Astrocyte of the spinal cord (primary cell): ENCODE measurements around the gene DUOXA2.
A peak's percentile ranks its signal among the peaks of the same experiment; 100 is the strongest.
"Not testable (repeated sequence)": the region's sequence is repeated elsewhere in the genome, so short reads cannot be mapped to it uniquely, and the experiment has no call there.

Source experiments
- DNase-seq: peaks from one replicate; pipeline ENCODE4 v3.0.0; 2011; ENCODE audit warnings: low read depth, low spot score
- H3K4me3 ChIP-seq: 2 replicates; pipeline ENCODE4 v1.5.1; 2011; ENCODE audit warnings: low read depth, mild to moderate bottlenecking, low read length, moderate library complexity
- in situ Hi-C: cut with HindIII; loops from 2 replicates; pipeline ENCODE4 v1.10.0; 2017; ENCODE audit warnings: low sequenced_read_pairs
- TF ChIP-seq, protein P1 (sequence below): IDR thresholded peaks from 2 replicates; pipeline ENCODE4 v1.5.1; 2012; ENCODE audit warnings: low read depth, mild to moderate bottlenecking, low read length, inconsistent platforms

The DUOXA2 gene

DNA sequence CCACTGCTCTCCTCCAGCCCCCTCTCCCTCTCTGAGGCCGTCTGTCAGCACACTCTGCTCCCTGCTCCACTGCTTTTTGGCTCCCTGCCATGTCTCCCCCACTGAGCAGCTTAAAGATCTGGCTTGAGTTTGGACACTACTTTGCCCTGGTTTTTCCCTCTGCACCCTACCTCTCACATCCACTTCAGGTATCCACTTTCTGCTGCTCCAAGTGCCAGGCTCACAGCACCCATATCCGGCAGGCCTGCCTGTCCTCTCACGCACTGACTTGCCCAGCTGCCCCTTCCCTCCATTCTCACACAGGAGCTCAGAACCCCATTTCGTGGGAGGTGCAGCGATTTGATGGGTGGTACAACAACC, 19.4 kb downstream of the DUOXA2 start:
- in situ Hi-C loops, result no loop called here
- no peak for DNase-seq
- TF ChIP-seq, protein P1, sequence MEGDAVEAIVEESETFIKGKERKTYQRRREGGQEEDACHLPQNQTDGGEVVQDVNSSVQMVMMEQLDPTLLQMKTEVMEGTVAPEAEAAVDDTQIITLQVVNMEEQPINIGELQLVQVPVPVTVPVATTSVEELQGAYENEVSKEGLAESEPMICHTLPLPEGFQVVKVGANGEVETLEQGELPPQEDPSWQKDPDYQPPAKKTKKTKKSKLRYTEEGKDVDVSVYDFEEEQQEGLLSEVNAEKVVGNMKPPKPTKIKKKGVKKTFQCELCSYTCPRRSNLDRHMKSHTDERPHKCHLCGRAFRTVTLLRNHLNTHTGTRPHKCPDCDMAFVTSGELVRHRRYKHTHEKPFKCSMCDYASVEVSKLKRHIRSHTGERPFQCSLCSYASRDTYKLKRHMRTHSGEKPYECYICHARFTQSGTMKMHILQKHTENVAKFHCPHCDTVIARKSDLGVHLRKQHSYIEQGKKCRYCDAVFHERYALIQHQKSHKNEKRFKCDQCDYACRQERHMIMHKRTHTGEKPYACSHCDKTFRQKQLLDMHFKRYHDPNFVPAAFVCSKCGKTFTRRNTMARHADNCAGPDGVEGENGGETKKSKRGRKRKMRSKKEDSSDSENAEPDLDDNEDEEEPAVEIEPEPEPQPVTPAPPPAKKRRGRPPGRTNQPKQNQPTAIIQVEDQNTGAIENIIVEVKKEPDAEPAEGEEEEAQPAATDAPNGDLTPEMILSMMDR, result no peak
- H3K4me3 ChIP-seq, result no peak overlapping the region

DNA sequence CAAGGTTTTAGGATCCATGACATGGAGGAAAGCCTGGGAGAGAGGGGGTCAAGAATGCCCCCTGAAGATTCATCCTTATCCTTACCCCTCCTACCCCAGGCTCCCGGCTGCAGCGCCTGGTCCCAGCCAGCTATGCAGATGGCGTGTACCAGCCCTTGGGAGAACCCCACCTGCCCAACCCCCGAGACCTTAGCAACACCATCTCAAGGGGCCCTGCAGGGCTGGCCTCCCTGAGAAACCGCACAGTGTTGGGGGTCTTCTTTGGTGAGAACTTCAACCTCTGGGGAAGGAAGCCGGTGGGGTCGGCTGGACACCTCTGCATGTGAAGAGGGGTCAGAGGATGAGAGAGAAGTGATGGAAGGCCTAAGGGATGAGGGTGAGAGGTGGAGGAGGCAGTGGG, 19.9 kb downstream of the DUOXA2 start:
- in situ Hi-C loops, result no loop called here
- TF ChIP-seq, protein P1, result no peak

DNA sequence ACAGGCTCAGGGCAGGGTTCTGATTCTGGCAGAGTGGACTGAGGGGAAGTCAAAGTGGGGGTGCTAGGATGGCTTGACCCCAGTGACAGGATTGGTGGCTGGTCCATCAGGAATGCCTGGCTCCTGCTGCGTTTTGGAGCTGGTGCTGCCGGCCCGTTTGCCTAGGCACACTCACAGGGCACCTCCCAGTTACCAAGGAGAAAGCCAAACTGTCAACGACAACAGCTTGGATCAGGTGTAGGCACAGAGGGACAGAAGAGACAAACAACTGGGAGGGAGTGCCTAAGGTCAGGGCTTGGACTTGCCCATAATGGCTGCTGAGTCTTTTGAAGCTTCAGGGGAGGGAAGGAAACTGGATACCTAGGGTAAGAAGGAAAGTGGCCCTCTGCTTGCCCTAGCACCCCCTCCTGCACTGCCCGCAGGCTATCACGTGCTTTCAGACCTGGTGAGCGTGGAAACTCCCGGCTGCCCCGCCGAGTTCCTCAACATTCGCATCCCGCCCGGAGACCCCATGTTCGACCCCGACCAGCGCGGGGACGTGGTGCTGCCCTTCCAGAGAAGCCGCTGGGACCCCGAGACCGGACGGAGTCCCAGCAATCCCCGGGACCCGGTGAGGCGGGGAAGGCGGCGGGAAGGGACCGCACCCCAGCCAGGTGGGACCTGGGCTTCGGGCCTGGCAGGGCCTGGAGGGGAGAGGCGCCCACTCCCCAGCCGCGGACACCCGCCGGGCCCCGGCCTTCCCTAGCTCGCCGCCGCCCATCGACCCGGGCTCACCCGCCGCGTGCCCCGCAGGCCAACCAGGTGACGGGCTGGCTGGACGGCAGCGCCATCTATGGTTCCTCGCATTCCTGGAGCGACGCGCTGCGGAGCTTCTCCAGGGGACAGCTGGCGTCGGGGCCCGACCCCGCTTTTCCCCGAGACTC, 20.8 kb downstream of the DUOXA2 start:
- DNase-seq, result no peak
- H3K4me3 ChIP-seq, result no peak overlapping the region
- in situ Hi-C loops, result no loop called here

More for the DNA sequence above, 19.9 kb downstream of the DUOXA2 start:
- H3K4me3 ChIP-seq, result no peak overlapping the region
- DNase-seq, result no peak

DNA sequence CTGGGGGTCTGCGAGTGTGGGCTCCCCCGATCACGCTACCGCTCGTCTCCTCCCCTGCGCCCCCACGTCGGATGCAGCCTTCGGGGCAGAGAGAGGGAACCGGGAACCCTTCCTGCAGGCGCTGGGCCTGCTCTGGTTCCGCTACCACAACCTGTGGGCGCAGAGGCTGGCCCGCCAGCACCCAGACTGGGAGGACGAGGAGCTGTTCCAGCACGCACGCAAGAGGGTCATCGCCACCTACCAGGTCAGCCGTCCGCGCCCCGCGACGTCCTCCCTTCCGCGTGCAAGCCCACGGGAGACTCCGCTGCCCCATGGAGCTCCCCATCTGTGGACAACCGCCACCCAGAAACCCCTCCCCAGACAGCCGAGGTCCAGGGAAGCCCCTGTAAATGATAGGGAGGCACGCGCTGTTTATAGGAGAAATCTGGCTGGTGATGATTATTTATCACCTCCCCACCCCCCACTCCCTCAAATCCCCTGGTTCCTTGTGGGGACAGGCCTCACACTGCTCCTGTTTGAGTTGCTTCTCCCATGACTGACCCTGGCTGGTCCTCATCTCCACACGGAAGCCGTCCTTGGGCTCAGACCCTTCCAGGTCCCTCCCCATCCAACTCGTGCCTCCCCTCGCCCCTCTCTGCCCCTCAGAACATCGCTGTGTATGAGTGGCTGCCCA, 21.7 kb downstream of the DUOXA2 start:
- H3K4me3 ChIP-seq, in situ Hi-C loops, DNase-seq: not testable (repeated sequence)

More for the DNA sequence above, 20.8 kb downstream of the DUOXA2 start:
- TF ChIP-seq, protein P1, result no peak

DNA sequence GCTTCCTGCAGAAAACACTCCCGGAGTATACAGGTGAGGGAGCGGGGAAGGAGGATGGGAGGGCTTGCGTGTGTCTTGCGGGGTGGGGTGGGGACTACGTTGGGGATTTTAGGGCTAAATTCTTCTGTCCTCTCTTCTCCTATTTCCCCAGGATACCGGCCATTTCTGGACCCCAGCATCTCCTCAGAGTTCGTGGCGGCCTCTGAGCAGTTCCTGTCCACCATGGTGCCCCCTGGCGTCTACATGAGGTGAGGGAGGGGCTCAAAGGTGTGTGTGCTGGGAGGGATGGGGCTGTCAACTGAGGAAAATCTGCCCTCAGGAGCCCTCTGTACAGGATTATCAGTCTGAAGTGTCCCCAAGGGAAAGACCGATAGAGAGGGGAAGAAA, 22.2 kb downstream of the DUOXA2 start:
- in situ Hi-C loops, result no loop called here

DNA sequence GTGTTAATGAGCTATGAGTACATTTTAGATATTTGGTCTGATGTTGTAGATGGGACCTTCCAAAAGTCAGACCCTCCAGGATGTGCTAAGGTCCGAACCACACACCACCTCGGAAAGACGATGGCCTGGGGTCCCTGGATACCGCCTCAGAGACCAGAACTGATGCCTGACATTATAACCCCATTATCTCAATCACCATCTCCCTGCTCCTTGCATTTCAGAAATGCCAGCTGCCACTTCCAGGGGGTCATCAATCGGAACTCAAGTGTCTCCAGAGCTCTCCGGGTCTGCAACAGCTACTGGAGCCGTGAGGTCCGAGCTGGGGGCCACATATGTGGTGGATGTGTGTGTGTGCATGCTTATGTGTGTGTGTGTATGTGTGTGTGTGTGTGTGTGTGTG, 23.6 kb downstream of the DUOXA2 start:
- DNase-seq, result no peak
- TF ChIP-seq, protein P1, result no peak
- no peak overlapping the region for H3K4me3 ChIP-seq
- in situ Hi-C loops, result no loop called here

More for the DNA sequence above, 22.2 kb downstream of the DUOXA2 start:
- DNase-seq, result no peak
- TF ChIP-seq, protein P1, result peak; percentile 31
- no peak overlapping the region for H3K4me3 ChIP-seq
